Ishikawa (cell line): ENCODE results near the gene FUBP1.

Experiments used
- CEBPB ChIP-seq: IDR thresholded peaks from 2 replicates; pipeline ENCODE4 v1.6.1; 2012
- EGR1 ChIP-seq: IDR thresholded peaks from 2 replicates; pipeline ENCODE4 v1.6.1; 2012
- FOXM1 ChIP-seq: IDR thresholded peaks from 2 replicates; pipeline ENCODE4 v1.6.1; 2012; ENCODE audit warnings: low read depth, borderline replicate concordance
- NFIC ChIP-seq: IDR thresholded peaks from 2 replicates; pipeline ENCODE4 v1.6.1; 2012
- RAD21 ChIP-seq: IDR thresholded peaks from 2 replicates; pipeline ENCODE4 v1.6.1; 2012; ENCODE audit warnings: low read depth
- TAF1 ChIP-seq: IDR thresholded peaks from 2 replicates; pipeline ENCODE4 v1.6.1; 2012; ENCODE audit warnings: low read depth, mild to moderate bottlenecking
- TCF12 ChIP-seq: IDR thresholded peaks from 2 replicates; pipeline ENCODE4 v1.6.1; 2012; ENCODE audit warnings: low read depth
- TF ChIP-seq, protein P1 (sequence below): IDR thresholded peaks from 2 replicates; pipeline ENCODE4 v1.6.1; 2012; ENCODE audit warnings: low read depth, mild to moderate bottlenecking
- TF ChIP-seq, protein P2 (sequence below): IDR thresholded peaks from 2 replicates; pipeline ENCODE4 v1.6.1; 2012

DNA sequence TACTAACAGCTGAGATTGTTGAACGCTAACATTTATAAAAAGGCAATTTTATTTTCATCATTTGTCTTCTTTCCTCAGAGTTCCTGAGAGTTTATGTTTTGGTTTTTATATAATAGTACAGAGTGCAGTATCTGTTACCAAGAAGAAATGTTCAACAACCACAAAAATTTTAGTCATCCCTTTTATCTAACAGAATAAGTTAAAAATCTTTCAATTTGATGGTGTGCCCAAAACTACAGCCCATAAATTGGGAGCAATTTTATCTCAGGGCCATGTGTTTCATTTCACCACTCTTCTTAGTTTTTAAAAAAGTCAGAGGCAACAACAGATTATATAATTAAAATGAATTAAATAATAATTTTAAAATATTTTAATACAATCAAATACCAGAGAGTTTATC is 53.4 kb downstream of the FUBP1 start:
- no peak for TF ChIP-seq FOXM1
- no peak for TF ChIP-seq TCF12
- no peak for TF ChIP-seq RAD21
- TF ChIP-seq, protein P1, sequence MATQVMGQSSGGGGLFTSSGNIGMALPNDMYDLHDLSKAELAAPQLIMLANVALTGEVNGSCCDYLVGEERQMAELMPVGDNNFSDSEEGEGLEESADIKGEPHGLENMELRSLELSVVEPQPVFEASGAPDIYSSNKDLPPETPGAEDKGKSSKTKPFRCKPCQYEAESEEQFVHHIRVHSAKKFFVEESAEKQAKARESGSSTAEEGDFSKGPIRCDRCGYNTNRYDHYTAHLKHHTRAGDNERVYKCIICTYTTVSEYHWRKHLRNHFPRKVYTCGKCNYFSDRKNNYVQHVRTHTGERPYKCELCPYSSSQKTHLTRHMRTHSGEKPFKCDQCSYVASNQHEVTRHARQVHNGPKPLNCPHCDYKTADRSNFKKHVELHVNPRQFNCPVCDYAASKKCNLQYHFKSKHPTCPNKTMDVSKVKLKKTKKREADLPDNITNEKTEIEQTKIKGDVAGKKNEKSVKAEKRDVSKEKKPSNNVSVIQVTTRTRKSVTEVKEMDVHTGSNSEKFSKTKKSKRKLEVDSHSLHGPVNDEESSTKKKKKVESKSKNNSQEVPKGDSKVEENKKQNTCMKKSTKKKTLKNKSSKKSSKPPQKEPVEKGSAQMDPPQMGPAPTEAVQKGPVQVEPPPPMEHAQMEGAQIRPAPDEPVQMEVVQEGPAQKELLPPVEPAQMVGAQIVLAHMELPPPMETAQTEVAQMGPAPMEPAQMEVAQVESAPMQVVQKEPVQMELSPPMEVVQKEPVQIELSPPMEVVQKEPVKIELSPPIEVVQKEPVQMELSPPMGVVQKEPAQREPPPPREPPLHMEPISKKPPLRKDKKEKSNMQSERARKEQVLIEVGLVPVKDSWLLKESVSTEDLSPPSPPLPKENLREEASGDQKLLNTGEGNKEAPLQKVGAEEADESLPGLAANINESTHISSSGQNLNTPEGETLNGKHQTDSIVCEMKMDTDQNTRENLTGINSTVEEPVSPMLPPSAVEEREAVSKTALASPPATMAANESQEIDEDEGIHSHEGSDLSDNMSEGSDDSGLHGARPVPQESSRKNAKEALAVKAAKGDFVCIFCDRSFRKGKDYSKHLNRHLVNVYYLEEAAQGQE: no peak
- TF ChIP-seq NFIC: no peak
- TF ChIP-seq EGR1: no peak
- no peak for TF ChIP-seq TAF1
- TF ChIP-seq, protein P2, sequence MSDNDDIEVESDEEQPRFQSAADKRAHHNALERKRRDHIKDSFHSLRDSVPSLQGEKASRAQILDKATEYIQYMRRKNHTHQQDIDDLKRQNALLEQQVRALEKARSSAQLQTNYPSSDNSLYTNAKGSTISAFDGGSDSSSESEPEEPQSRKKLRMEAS: no peak
- no peak for TF ChIP-seq CEBPB
